K562 (cell line): ENCODE measurements around the gene MYL3. TPM values are rescaled to one million over a fixed set of nuclear protein-coding genes. Genes with fewer than 3 reads are reported as not detected.

Experiments used
- GABPA ChIP-seq: fragments of 200-800 bp; sonication (Bioruptor generic); conservative IDR thresholded peaks from 2 replicates; pipeline ENCODE4 v1.6.1; 2016; ENCODE audit warnings: low read depth, missing genetic modification characterization, missing compliant biosample characterization
- KDM2B ChIP-seq: fragments of 250-450 bp; sonication (Bioruptor Pico); IDR thresholded peaks from 2 replicates; pipeline ENCODE4 v1.8.0; 2021; ENCODE audit warnings: mild to moderate bottlenecking, moderate library complexity
- PURB ChIP-seq: sonication (generic); formaldehyde crosslinking; IDR thresholded peaks from 2 replicates; pipeline ENCODE4 v1.9.0; 2021; ENCODE audit warnings: low read depth, mild to moderate bottlenecking, missing genetic modification reagents
- SLC30A9 ChIP-seq: fragments of 250-450 bp; sonication (Bioruptor Pico); IDR thresholded peaks from 2 replicates; pipeline ENCODE4 v1.8.0; 2022; ENCODE audit warnings: mild to moderate bottlenecking, moderate library complexity
- ZNF41 ChIP-seq: fragments of 250-450 bp; sonication (Bioruptor Pico); conservative IDR thresholded peaks from 2 replicates; pipeline ENCODE4 v1.4.0; 2020; ENCODE audit warnings: mild to moderate bottlenecking
- polyA plus RNA-seq, 8 experiments: library from polyadenylated mRNA; depleted of rRNA in 4 of 8; stranded (reverse) in 5 of 8; unstranded in 3 of 8; fragments of >200 nt; fragmentation: Nextera tagmentation in 2 of 8; fragmentation: Illumina TruSeq in 1 of 8; extraction: Ambion mirVana in 2 of 8; extraction: Trizol in 1 of 8; gene quantifications; 2 replicates each; pipeline versions ENCODE4 v1.2.1 to v1.2.3, GENCODE V29; 2011 to 2014; ENCODE audit warnings: inconsistent platforms in 1 of 8, missing spikeins in 1 of 8
- total RNA-seq, 7 experiments: library from RNA; depleted of rRNA in 6 of 7; stranded (reverse); fragments of >200 nt in 6 of 7; fragmentation: Illumina TruSeq in 2 of 7; extraction: Trizol in 2 of 7; gene quantifications; 2 replicates each; pipeline versions ENCODE4 v1.2.1 to v1.2.3, GENCODE V29; 2011 to 2021; ENCODE audit warnings: low replicate concordance in 1 of 7
- TF ChIP-seq, protein P1 (sequence below): sonication (generic); formaldehyde crosslinking; IDR thresholded peaks from 2 replicates; pipeline ENCODE4 v1.8.0; 2022; ENCODE audit warnings: mild to moderate bottlenecking, missing genetic modification reagents
- TF ChIP-seq, protein P2 (sequence below): fragments of 450-650 bp; IDR thresholded peaks from 2 replicates; pipeline ENCODE4 v1.6.1; 2018; ENCODE audit warnings: mild to moderate bottlenecking, low read depth; ENCODE audit not compliant: partially characterized antibody

Gene MYL3
- total and polyA plus RNA-seq, 9 of the 15 experiments (the other 6 are each of a cell fraction or from before 2014, with no cell fraction given), result 0.14 to 0.45 TPM; not detected in 7

DNA sequence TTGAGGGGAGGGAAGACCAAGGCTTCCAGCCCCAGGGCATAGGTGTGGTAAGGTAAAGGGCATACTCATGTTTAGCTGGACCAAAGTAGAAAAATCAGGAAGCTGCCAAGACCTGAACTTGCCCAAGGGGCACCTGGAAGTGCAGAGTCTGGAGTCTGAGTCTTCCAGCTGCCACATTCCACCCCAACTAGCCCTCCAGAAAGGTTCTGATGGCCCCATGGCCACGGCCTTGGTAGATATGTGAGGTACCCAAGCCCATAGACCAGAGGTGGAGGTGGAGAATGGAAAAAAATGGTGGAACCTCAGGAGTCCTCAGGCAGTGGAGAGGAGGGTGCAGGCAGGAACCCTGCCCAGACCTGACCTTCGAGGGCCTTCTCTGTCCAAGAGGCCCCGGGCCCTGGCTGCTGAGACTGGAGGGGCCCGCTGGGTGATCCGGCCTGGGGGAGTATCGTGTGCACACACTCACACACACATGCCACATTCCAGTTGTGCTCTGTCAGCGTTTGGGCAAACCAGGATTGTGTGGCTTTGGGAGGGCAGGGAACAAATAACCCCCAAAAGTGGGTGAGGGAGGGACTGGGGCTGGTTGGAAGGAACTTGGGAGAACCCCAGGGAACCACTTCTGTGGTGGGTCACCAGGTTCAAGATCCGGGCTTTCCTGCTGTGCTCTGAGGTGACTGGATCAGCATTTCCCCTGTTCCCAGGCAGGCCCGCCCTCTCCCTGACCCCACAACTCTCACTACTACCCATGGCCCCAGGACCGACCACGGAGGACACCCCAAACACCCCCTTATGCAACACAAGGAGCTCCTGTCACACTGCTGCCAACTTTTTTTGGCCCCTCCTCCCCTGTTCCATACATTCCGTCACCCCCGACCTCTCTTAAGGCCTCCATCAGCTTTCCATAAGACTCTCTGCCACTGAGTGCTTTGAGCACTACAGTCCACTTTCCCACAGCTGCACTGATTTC, 11.6 kb downstream of the MYL3 start (continued):
- TF ChIP-seq ZNF41 (CRISPR knock-in tag), result no peak
- TF ChIP-seq SLC30A9 (CRISPR knock-in tag), result no peak
- no peak for TF ChIP-seq PURB
- TF ChIP-seq KDM2B (CRISPR knock-in tag), result no peak
- TF ChIP-seq GABPA, result no peak
- TF ChIP-seq, protein P1, sequence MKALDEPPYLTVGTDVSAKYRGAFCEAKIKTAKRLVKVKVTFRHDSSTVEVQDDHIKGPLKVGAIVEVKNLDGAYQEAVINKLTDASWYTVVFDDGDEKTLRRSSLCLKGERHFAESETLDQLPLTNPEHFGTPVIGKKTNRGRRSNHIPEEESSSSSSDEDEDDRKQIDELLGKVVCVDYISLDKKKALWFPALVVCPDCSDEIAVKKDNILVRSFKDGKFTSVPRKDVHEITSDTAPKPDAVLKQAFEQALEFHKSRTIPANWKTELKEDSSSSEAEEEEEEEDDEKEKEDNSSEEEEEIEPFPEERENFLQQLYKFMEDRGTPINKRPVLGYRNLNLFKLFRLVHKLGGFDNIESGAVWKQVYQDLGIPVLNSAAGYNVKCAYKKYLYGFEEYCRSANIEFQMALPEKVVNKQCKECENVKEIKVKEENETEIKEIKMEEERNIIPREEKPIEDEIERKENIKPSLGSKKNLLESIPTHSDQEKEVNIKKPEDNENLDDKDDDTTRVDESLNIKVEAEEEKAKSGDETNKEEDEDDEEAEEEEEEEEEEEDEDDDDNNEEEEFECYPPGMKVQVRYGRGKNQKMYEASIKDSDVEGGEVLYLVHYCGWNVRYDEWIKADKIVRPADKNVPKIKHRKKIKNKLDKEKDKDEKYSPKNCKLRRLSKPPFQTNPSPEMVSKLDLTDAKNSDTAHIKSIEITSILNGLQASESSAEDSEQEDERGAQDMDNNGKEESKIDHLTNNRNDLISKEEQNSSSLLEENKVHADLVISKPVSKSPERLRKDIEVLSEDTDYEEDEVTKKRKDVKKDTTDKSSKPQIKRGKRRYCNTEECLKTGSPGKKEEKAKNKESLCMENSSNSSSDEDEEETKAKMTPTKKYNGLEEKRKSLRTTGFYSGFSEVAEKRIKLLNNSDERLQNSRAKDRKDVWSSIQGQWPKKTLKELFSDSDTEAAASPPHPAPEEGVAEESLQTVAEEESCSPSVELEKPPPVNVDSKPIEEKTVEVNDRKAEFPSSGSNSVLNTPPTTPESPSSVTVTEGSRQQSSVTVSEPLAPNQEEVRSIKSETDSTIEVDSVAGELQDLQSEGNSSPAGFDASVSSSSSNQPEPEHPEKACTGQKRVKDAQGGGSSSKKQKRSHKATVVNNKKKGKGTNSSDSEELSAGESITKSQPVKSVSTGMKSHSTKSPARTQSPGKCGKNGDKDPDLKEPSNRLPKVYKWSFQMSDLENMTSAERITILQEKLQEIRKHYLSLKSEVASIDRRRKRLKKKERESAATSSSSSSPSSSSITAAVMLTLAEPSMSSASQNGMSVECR (CRISPR knock-in tag), result no peak
- TF ChIP-seq, protein P2, sequence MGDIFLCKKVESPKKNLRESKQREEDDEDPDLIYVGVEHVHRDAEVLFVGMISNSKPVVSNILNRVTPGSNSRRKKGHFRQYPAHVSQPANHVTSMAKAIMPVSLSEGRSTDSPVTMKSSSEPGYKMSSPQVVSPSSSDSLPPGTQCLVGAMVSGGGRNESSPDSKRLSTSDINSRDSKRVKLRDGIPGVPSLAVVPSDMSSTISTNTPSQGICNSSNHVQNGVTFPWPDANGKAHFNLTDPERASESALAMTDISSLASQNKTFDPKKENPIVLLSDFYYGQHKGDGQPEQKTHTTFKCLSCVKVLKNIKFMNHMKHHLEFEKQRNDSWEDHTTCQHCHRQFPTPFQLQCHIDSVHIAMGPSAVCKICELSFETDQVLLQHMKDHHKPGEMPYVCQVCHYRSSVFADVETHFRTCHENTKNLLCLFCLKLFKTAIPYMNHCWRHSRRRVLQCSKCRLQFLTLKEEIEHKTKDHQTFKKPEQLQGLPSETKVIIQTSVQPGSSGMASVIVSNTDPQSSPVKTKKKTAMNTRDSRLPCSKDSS, result no peak
